ENCODE results near the gene LBH.

DNA sequence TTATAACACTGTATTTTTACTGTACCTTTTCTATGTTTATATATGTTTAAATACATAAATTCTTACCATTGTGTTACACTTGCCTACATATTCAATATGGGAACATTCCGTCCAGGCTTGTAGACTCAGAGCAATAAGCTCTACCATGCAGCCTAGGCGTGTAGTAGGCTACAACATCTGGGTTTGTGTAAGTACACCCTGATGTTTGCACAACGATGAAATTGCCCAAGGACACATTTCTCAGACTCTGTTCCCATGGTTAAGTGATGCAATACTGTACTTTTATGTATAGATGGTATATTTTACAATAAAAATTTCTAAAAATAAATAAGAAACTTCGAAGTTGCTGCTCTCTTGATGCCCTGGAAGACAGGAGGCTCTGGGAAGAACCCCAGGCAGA, 46.2 kb upstream of the LBH start:
- TF ChIP-seq CTCF (conservative IDR thresholded peaks at IDR 0.05; ENCODE audit: low read depth, low read length): no peak
- no peak for TF ChIP-seq EZH2phosphoT487 (IDR thresholded peaks at IDR 0.05; ENCODE audit: borderline replicate concordance, low read length)
